Epidermal melanocyte (primary cell): ENCODE data around the gene FBLL1.
"Not testable (repeated sequence)": the region's sequence is repeated elsewhere in the genome, so short reads cannot be mapped to it uniquely, and the experiment has no call there.

Experiments used
- DNase-seq: peaks from one replicate; pipeline ENCODE4 v3.0.0; 2011; ENCODE audit warnings: low spot score; ENCODE audit not compliant: insufficient read length

The FBLL1 gene

GRCh38 chr5:168552146-168552545, 23.0 kb downstream of the FBLL1 start:
- no peak for DNase-seq

- no peak for DNase-seq
Observed at GRCh38 chr5:168553377-168554130, 24.4 kb downstream of the FBLL1 start.

- DNase-seq, result no peak
Observed at GRCh38 chr5:168557389-168557788, 28.3 kb downstream of the FBLL1 start.

DNA sequence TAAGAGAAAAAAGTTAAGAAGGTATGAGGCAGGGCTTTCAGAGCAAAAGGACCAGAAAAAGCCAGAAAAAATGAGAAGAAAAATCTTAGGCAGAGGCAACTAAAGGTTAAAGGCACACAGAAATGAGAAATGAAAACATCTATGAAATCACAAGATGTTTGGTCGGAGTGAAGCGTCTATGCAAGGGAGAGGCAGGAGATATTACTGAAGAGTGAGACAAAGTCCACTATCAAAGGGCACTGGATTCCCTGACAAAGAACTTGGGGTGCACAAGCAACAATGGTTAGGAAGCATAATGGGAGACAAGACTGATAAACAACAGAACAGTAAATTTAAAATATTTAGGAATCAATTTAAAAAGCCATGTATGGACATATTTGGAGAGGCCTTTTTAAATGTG, 33.2 kb downstream of the FBLL1 start:
- DNase-seq, result no peak

DNA sequence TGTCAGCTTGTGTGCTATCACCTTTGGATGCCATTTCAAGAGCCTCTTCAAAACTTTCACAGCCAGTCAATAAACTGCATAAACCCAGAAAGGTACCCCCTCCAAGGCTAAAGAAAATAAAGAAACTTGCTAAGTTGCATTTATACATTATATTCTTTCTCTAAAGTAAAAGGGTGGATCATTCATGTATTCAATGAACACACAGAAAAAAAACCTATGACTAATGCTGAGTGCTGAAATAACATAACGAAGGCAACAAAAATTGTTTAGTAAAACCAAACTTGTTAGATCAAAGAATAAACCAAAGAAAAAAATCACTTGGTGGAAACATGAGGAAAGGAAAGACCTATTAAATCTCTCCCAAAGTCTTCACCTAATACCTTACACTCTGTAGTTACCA, 34.9 kb downstream of the FBLL1 start:
- DNase-seq, result no peak

DNA sequence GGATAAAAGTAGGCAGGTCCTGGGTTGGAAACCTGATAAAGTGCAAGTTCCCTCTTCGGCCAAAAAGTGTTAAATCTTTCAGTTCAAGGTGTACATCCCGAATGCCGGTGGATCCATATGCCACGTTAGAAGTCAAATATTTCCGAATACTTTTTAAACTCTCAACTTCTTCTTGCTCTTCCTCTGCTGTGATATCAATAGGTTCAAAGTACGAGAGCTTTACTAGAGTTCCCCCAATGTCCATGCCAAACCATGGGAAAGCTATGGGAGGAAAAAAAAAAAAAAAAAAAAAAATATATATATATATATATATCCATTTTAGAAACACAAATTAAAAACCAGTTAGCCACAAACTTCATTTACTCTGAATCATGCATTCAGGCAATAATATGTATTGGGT, 39.6 kb downstream of the FBLL1 start:
- DNase-seq, result no peak

DNA sequence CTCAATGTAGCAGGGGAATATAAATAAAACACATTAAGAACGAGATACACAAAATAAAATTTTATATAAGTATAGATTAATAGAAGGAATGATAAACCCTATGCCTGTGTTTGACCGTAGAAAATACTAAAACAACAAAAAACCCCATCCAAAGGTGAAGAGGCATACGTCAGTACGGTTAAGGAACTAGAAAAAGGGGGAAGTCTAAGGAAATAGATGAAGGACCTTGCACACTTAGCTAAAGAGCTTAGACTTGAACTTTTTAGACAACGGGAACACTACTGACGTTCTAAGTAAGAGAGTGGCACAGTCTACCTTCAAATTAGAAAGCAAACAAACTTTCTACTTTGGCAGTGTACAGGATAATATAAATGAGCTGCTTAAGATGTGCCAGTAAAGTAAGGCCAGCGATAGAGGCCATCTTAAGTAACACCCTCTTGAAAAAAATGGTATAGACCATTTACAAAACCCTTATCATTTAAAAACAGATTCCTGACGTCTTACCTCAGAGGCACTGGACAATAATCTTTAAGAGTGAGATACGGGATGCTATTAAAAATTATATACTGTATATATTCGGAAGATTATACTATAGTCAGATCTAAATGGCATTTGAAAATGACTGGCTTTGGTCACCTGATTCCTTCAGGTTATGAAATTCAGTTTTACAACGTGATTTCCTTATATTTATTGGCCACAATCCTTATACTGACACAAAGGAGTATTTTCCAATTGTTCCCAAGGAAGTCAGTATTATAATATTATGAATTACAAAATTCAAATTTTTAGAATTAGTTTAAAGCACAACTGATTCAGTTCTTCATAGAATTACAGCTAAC, 41.6 kb downstream of the FBLL1 start:
- no peak for DNase-seq

GRCh38 chr5:168573663-168574062, 44.6 kb downstream of the FBLL1 start:
- DNase-seq, result not testable (repeated sequence)

- DNase-seq, result not testable (repeated sequence)
Observed at GRCh38 chr5:168574156-168574555, 45.1 kb downstream of the FBLL1 start.

DNA sequence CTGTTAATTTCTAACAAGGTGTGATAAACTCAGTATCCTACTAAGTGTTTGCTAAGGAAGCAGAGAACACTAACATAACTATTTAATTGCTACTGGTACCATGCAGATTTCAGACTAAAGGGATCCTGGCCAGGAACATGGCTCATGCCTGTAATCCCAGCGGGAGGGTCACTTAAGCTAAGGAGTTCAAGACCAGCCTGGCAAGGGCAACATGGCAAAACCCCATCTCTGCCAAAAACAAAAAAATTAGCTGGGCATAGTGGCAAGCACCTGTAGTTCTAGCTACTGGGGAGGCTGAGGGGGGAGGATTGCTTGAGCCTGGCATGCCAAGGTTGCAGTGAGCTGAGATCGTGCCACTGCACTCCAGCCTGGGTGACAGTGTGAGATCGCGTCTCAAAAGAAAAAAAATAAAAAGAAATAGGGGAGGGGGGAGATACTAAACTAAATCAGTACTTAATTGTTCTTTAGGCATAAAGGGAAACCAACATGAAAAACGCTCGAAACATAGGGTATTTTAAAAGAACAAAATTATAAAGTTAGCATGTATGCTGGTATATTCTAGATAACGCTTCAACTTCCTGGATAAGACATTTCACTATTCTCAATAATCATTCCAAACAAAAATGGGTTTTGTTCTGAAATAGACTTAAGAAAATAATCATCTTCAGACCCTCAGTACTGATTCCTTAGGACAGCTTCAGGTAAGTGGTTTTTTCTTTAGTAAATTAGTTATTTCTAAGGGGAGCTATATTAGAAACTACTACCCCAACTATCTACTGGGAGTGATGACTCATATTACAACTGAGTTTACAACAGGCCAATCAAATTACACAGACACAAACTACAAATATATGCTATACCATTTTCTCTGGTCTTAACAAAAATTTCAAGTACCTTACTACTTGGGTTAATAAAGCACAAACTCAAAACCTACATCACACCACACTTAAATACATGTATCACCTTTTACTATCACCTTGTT, 46.6 kb downstream of the FBLL1 start:
- DNase-seq, result no peak

GRCh38 chr5:168578006-168578405, 48.9 kb downstream of the FBLL1 start:
- DNase-seq, result no peak

DNA sequence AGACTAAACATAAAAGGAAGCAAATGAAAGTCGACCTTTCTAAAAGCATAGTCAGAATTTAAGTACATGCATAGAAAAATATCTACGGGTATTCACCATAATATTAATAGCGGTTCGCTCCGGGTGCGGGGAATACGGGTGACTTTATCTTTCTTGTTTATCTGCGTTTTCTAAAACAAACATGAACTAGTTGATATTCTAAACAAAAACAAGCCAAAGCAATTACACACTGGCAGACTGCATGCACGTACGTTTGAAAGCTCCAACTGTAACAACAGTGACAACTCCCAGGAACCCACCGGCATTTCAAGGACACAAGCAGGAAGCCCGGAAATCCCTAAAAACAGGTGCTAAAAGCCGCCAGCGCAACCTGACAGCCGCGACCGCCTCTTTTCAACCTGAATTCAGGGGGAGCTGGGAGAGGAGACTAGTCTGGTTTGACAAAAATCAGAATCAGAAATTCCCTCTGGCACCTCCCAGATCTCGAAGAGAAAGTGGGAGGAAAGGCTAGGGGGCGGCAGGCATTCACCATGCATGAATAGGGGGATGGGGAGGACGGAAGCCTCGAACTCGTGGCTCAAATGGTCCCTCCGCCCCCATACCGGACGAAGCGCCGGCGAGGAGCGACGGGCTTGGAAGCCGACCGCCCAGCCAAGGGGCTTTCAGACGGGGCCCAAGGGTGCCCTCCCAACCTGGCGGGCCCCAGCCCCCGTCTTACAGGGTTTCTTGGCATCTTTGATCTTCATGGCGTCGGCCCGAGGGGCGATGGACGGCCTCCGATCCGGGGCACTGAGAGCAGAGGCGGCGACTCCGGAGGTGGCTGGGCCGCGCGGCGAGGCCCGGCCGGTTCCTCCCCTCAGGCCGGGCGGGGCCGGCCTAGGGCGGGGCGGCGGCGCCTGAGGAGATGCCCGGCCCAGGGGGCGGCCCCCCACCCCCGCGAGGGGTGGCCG, 49.7 kb downstream of the FBLL1 start, which contains the start of gene PANK3:
TSS of gene PANK3 (minus strand) at position 831 of the 950 bp plus-strand sequence. CDS start at position 746, 85 bp downstream.
- DNase-seq, result peak; percentile 63

- DNase-seq, result peak; percentile 96
Observed at GRCh38 chr5:168579488-168580226, 50.6 kb downstream of the FBLL1 start.

DNA sequence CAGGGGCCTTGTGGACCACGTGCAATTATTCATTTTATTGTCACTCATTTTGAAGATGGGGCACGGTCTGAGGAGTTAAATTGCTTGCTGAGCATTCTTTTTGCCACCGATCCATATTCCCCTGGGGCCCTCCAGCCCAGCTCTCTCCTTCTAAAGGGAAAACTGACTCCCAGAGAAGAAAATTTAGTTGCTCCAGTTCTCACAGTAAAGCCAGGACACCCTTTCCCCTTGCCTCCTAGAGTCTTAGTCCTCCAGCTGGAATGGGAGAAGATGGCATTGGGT, 51.1 kb downstream of the FBLL1 start:
- DNase-seq, result no peak
